GM23248 (cell line): ENCODE measurements around the gene CNTN2. TPM values are rescaled to one million over a fixed set of nuclear protein-coding genes. Genes with fewer than 3 reads are reported as not detected.

Experiments
- DNase-seq: peaks from one replicate; pipeline ENCODE4 v3.0.0-alpha.2; 2015
- H2AFZ ChIP-seq: fragments of 200-600 bp; sonication (generic); 2 replicates; pipeline ENCODE4 v1.6.1; 2016; ENCODE audit warnings: antibody characterized with exemption
- H3F3A ChIP-seq: fragments of 200-600 bp; sonication (generic); 2 replicates; pipeline ENCODE4 v1.6.1; 2016; ENCODE audit warnings: mild to moderate bottlenecking, antibody characterized with exemption, mixed run types; ENCODE audit not compliant: insufficient read depth
- H3K27ac ChIP-seq: fragments of 200-600 bp; sonication (generic); 2 replicates; pipeline ENCODE4 v1.5.1; 2016; ENCODE audit warnings: mild to moderate bottlenecking
- H3K27me3 ChIP-seq: fragments of 200-600 bp; sonication (generic); replicated peaks from 2 replicates; pipeline ENCODE4 v1.6.1; 2016; ENCODE audit warnings: mild to moderate bottlenecking; ENCODE audit not compliant: insufficient read depth
- H3K36me3 ChIP-seq: fragments of 200-600 bp; sonication (generic); 2 replicates; pipeline ENCODE4 v1.6.1; 2016; ENCODE audit warnings: low read depth, mild to moderate bottlenecking
- H3K4me1 ChIP-seq: fragments of 200-600 bp; sonication (generic); 2 replicates; pipeline ENCODE4 v1.6.1; 2016; ENCODE audit warnings: mild to moderate bottlenecking; ENCODE audit not compliant: insufficient read depth
- H3K4me2 ChIP-seq: fragments of 200-600 bp; sonication (generic); one replicate; pipeline ENCODE4 v1.6.1; 2016; ENCODE audit warnings: mild to moderate bottlenecking; ENCODE audit not compliant: unreplicated experiment
- H3K4me3 ChIP-seq: fragments of 200-600 bp; sonication (generic); 2 replicates; pipeline ENCODE4 v1.5.1; 2016; ENCODE audit warnings: mild to moderate bottlenecking
- H3K79me2 ChIP-seq: fragments of 200-600 bp; sonication (generic); 2 replicates; pipeline ENCODE4 v1.6.1; 2016; ENCODE audit warnings: mild to moderate bottlenecking; ENCODE audit not compliant: insufficient read depth
- H3K9ac ChIP-seq: fragments of 200-600 bp; sonication (generic); 2 replicates; pipeline ENCODE4 v1.6.1; 2016; ENCODE audit warnings: mild to moderate bottlenecking
- H3K9me2 ChIP-seq: fragments of 200-600 bp; sonication (generic); 2 replicates; pipeline ENCODE4 v1.6.1; 2016; ENCODE audit warnings: mixed run types, mild to moderate bottlenecking, moderate library complexity; ENCODE audit not compliant: insufficient read depth
- H3K9me3 ChIP-seq: fragments of 200-600 bp; sonication (generic); one replicate; pipeline ENCODE4 v1.6.1; 2017; ENCODE audit warnings: low read depth
- H4K20me1 ChIP-seq: fragments of 200-600 bp; sonication (generic); 2 replicates; pipeline ENCODE4 v1.6.0; 2016; ENCODE audit not compliant: insufficient read depth
- EZH2 ChIP-seq: fragments of 200-600 bp; sonication (generic); IDR thresholded peaks from 2 replicates; pipeline ENCODE4 v1.6.1; 2018; ENCODE audit warnings: antibody characterized with exemption, mild to moderate bottlenecking; ENCODE audit not compliant: insufficient read depth, poor library complexity, severe bottlenecking
- EZH2phosphoT487 ChIP-seq: fragments of 200-600 bp; sonication (generic); IDR thresholded peaks from 2 replicates; pipeline ENCODE4 v1.6.1; 2018; ENCODE audit warnings: antibody characterized with exemption, moderate library complexity, mild to moderate bottlenecking, low read depth; ENCODE audit not compliant: insufficient read depth
- WGBS, 2 experiments: methylation state at CpG; one replicate each; pipeline ENCODE4 v1.1.6; 2015 to 2017; ENCODE audit warnings: low lambda C conversion rate in 2 of 2, low coverage in 1 of 2; ENCODE audit errors: missing lambda C conversion rate in 2 of 2; 5-methylcytosine and 5-hydroxymethylcytosine counted together
- in situ Hi-C: fragments of 300-500 bp; cut with MboI; formaldehyde crosslinking; loops from 2 replicates; pipeline ENCODE4 v1.15.0; 2020
- polyA plus RNA-seq: library from polyadenylated mRNA; unstranded; fragments of >200 nt; fragmentation: Nextera tagmentation; extraction: Ambion mirVana; gene quantifications from 2 replicates; pipeline ENCODE4 v1.2.1, GENCODE V29; 2016
- total RNA-seq: library from RNA; depleted of rRNA; stranded (reverse); fragments of >200 nt; shearing (Covaris generic); gene quantifications from 2 replicates; pipeline ENCODE4 v1.2.3, GENCODE V29; 2014

CNTN2 gene
- total and polyA plus RNA-seq, 2 experiments from 2014 or later: not detected

DNA sequence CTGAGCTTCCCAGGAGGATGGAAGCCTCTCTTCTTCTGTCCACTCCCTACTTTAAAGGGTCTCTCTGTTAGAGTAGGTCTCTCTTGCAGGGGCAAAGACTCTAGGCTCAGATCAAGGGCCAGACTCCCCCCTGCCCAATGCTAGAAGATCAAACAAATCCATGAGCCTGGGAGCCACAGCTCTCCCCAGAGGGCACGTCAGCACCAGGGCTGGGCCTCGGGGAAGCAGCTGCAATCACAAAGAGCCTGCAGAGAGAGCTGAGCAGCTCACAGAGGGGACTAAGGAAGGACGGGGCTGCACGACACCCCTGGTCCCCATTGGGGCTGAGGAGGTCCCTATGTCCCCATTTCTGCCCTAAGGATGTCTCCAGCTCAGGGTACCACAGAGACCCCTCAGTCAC lies 3.9 kb downstream of the CNTN2 start:
- Histone ChIP-seq H3K9me3 (no peaks in the 10 kb centered on the region), H3K4me2 (no peak overlapping the region), H4K20me1 (no peaks in the 10 kb centered on the region), H3K4me1 (no peaks in the 10 kb centered on the region), H3K79me2 (no peaks in the 10 kb centered on the region), H3K4me3 (no peak overlapping the region), H3F3A (no peaks in the 10 kb centered on the region), H2AFZ (no peak overlapping the region), H3K27me3 (peaks cover 78% of the 10 kb centered on the region), H3K9ac (no peak overlapping the region), H3K9me2 (no peaks in the 10 kb centered on the region), H3K36me3 (no peaks in the 10 kb centered on the region), H3K27ac (no peak overlapping the region)
- 38 to 43% methylated on average over 4 of the region's 4 CpGs for WGBS, 2 experiments
- no peak for TF ChIP-seq EZH2phosphoT487
- no peak for TF ChIP-seq EZH2
- in situ Hi-C loops: no loop called here
- DNase-seq: no peak

GRCh38 chr1:205047764-205048231 lies 4.8 kb downstream of the CNTN2 start:
- Histone ChIP-seq H3K36me3 (no peaks in the 10 kb centered on the region), H3K9me3 (no peaks in the 10 kb centered on the region), H3K4me2 (no peak overlapping the region), H2AFZ (no peak overlapping the region), H3K4me3 (no peak overlapping the region), H3K79me2 (no peaks in the 10 kb centered on the region), H3K27ac (no peak overlapping the region), H3K9me2 (no peaks in the 10 kb centered on the region), H3K9ac (no peak overlapping the region), H3F3A (no peaks in the 10 kb centered on the region), H3K4me1 (no peaks in the 10 kb centered on the region), H4K20me1 (no peaks in the 10 kb centered on the region), H3K27me3 (peaks cover 71% of the 10 kb centered on the region)
- DNase-seq: no peak
- TF ChIP-seq EZH2phosphoT487: no peak
- TF ChIP-seq EZH2: no peak
- WGBS, 2 experiments: 36 to 41% methylated on average over 5 of the region's 5 CpGs
- in situ Hi-C loops: no loop called here

DNA sequence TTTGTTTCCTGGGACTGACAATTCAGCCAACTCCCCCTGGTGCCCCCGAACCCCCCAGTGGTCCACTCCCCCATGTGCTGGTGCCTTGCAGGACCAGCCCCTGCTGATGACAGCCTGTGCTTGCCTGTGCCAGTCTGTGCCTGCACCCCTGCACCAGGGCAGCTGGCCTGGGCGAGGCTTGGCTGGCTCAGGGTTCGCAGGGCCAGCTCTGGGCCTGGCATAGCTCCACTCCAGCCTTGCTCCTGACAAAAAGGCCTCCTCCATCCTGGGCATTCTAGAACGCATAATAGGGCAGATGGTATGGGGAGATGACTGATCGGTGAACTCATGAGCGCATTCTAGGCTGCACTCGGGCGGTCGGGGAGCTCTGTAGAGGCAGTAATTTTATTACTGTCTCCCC lies 5.4 kb downstream of the CNTN2 start:
- Histone ChIP-seq H3K36me3 (no peaks in the 10 kb centered on the region), H3K4me2 (no peak overlapping the region), H3K4me3 (no peak overlapping the region), H4K20me1 (no peaks in the 10 kb centered on the region), H3K9ac (no peak overlapping the region), H3K27ac (no peak overlapping the region), H3F3A (no peaks in the 10 kb centered on the region), H3K79me2 (no peaks in the 10 kb centered on the region), H3K9me2 (no peaks in the 10 kb centered on the region), H2AFZ (no peak overlapping the region), H3K27me3 (peaks cover 73% of the 10 kb centered on the region), H3K4me1 (no peaks in the 10 kb centered on the region), H3K9me3 (no peaks in the 10 kb centered on the region)
- WGBS, 2 experiments: 67 to 68% methylated on average over 9 of the region's 9 CpGs
- in situ Hi-C loops: no loop called here
- no peak for DNase-seq
- no peak for TF ChIP-seq EZH2
- TF ChIP-seq EZH2phosphoT487: no peak

- no peaks in the 10 kb centered on the region for H3K36me3 ChIP-seq
- no peaks in the 10 kb centered on the region for H4K20me1 ChIP-seq
- H3K4me1 ChIP-seq: no peaks in the 10 kb centered on the region
- no peak for DNase-seq
- no peak overlapping the region for H2AFZ ChIP-seq
- H3K4me2 ChIP-seq: no peak overlapping the region
- H3K4me3 ChIP-seq: no peak overlapping the region
- H3K9me3 ChIP-seq: no peaks in the 10 kb centered on the region
- no peaks in the 10 kb centered on the region for H3K9me2 ChIP-seq
- H3K27ac ChIP-seq: no peak overlapping the region
- in situ Hi-C loops: no loop called here
- no peaks in the 10 kb centered on the region for H3K79me2 ChIP-seq
- H3K9ac ChIP-seq: no peak overlapping the region
- TF ChIP-seq EZH2 (no peak), EZH2phosphoT487 (no peak)
- H3F3A ChIP-seq: no peaks in the 10 kb centered on the region
- H3K27me3 ChIP-seq: peaks cover 66% of the 10 kb centered on the region
- WGBS, 2 experiments: 47 to 50% methylated on average over 6 of the region's 6 CpGs
Observed at GRCh38 chr1:205049479-205049878, 6.5 kb downstream of the CNTN2 start.

DNA sequence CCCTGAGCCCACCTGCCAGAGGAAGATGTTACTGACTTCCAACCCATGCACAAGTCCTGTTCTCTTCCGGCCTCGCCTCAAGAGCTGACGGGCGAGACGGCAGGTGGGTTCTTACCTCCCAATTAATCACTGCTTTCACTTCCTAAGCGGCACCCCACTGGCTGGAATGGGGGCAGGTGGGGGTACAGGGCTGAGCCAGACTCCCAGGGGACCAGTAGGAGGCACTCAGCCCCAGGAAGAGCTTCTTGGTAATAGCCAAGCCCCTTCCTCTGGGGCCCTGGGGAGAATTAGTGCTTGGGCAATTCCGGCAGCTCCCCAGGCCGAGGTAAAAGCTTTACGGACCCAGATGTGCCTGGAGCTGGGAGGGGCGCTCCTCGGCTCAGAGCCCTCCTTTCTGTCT lies 9.7 kb downstream of the CNTN2 start:
- in situ Hi-C loops: no loop called here

More for the DNA sequence above, 9.7 kb downstream of the CNTN2 start:
- no peaks in the 10 kb centered on the region for H3K9me2 ChIP-seq
- H3K4me1 ChIP-seq: no peaks in the 10 kb centered on the region
- no peaks in the 10 kb centered on the region for H3K36me3 ChIP-seq
- H3K9ac ChIP-seq: no peak overlapping the region
- H3K4me3 ChIP-seq: no peak overlapping the region
- WGBS, 2 experiments: 62 to 64% methylated on average over 11 of the region's 11 CpGs
- no peaks in the 10 kb centered on the region for H3K9me3 ChIP-seq
- no peak for DNase-seq
- TF ChIP-seq EZH2 (no peak), EZH2phosphoT487 (no peak)
- no peak overlapping the region for H2AFZ ChIP-seq
- no peaks in the 10 kb centered on the region for H3K79me2 ChIP-seq
- H3K27me3 ChIP-seq: peaks cover 46% of the 10 kb centered on the region
- no peak overlapping the region for H3K4me2 ChIP-seq
- H3F3A ChIP-seq: no peaks in the 10 kb centered on the region
- H4K20me1 ChIP-seq: no peaks in the 10 kb centered on the region
- H3K27ac ChIP-seq: no peak overlapping the region
